HFFc6 (cell line): Measurements from ENCODE around the gene TMOD1. TPM values are rescaled to one million over a fixed set of nuclear protein-coding genes. Genes with fewer than 3 reads are reported as not detected.
"Not testable (repeated sequence)": the region's sequence is repeated elsewhere in the genome, so short reads cannot be mapped to it uniquely, and the experiment has no call there.

Experiments
- DNase-seq: peaks from one replicate; pipeline ENCODE4 v3.0.0-alpha.2; 2018
- H3K27ac Mint-ChIP-seq: 2 replicates; pipeline ENCODE4 v1.8.0; 2020; ENCODE audit warnings: mild to moderate bottlenecking, mixed read lengths
- H3K27me3 Mint-ChIP-seq: 2 replicates; pipeline ENCODE4 v1.8.0; 2021; ENCODE audit warnings: mild to moderate bottlenecking, moderate library complexity, mixed read lengths; ENCODE audit not compliant: insufficient read depth
- H3K36me3 Mint-ChIP-seq: 2 replicates; pipeline ENCODE4 v1.8.0; 2021; ENCODE audit warnings: low read depth, mixed read lengths
- H3K4me1 Mint-ChIP-seq: 2 replicates; pipeline ENCODE4 v1.8.0; 2020; ENCODE audit warnings: low read depth, mixed read lengths
- H3K4me3 Mint-ChIP-seq: 2 replicates; pipeline ENCODE4 v1.8.0; 2020; ENCODE audit warnings: mild to moderate bottlenecking, moderate library complexity, mixed read lengths
- H3K9me3 Mint-ChIP-seq: 2 replicates; pipeline ENCODE4 v1.8.0; 2020; ENCODE audit warnings: mild to moderate bottlenecking, mixed read lengths
- CTCF ChIP-seq: fragments of 200-600 bp; sonication (generic); IDR thresholded peaks from 2 replicates; pipeline ENCODE4 v1.5.0; 2021; ENCODE audit warnings: antibody characterized with exemption, mild to moderate bottlenecking
- total RNA-seq, 6 experiments: library from RNA; stranded (reverse); fragmentation: NEBNext Ultra II Directional; extraction: Animal tissue kit (Norgen Biotek cat#: 25700); gene quantifications; 2 replicates in 1 of 6; 3 replicates in 5 of 6; pipeline ENCODE4 v1.2.3, GENCODE V29; 2021

TMOD1 gene
- total RNA-seq, 6 experiments from 2014 or later, result 0.14 to 0.60 (median 0.57) TPM

- no peak overlapping the region for H3K4me3 Mint-ChIP-seq
- no peak overlapping the region for H3K27ac Mint-ChIP-seq
- peaks cover 6% of the 10 kb centered on the region; the same call in 1 of the 2 replicates for H3K4me1 Mint-ChIP-seq
- no peaks in the 10 kb centered on the region for H3K9me3 Mint-ChIP-seq
- H3K27me3 Mint-ChIP-seq, result peaks cover 29% of the 10 kb centered on the region
- no peaks in the 10 kb centered on the region for H3K36me3 Mint-ChIP-seq
- DNase-seq, result no peak
- TF ChIP-seq CTCF, result no peak
Measured at GRCh38 chr9:97575673-97576200, 74.3 kb downstream of the TMOD1 start.

GRCh38 chr9:97577051-97577450 is 75.6 kb downstream of the TMOD1 start:
- no peak overlapping the region for H3K27ac Mint-ChIP-seq
- H3K27me3 Mint-ChIP-seq, result peaks cover 27% of the 10 kb centered on the region
- no peak for DNase-seq
- H3K9me3 Mint-ChIP-seq, result no peaks in the 10 kb centered on the region
- H3K4me1 Mint-ChIP-seq, result peaks cover 6% of the 10 kb centered on the region; the same call in 1 of the 2 replicates
- H3K4me3 Mint-ChIP-seq, result no peak overlapping the region
- no peak for TF ChIP-seq CTCF
- H3K36me3 Mint-ChIP-seq, result no peaks in the 10 kb centered on the region

- H3K27ac Mint-ChIP-seq, result no peak overlapping the region
- H3K36me3 Mint-ChIP-seq, result no peaks in the 10 kb centered on the region
- no peak for TF ChIP-seq CTCF
- no peak overlapping the region for H3K4me3 Mint-ChIP-seq
- no peaks in the 10 kb centered on the region for H3K9me3 Mint-ChIP-seq
- DNase-seq, result no peak
- H3K27me3 Mint-ChIP-seq, result peaks cover 27% of the 10 kb centered on the region
- peaks cover 1% of the 10 kb centered on the region; the same call in 1 of the 2 replicates for H3K4me1 Mint-ChIP-seq
Measured at GRCh38 chr9:97578846-97579245, 77.4 kb downstream of the TMOD1 start.

GRCh38 chr9:97579914-97580313 is 78.4 kb downstream of the TMOD1 start:
- TF ChIP-seq CTCF, result no peak
- H3K4me1 Mint-ChIP-seq, result no peaks in the 10 kb centered on the region
- H3K4me3 Mint-ChIP-seq, result no peak overlapping the region
- H3K9me3 Mint-ChIP-seq, result no peaks in the 10 kb centered on the region
- H3K27ac Mint-ChIP-seq, result no peak overlapping the region
- H3K27me3 Mint-ChIP-seq, result peaks cover 27% of the 10 kb centered on the region
- H3K36me3 Mint-ChIP-seq, result no peaks in the 10 kb centered on the region
- no peak for DNase-seq

- peaks cover 21% of the 10 kb centered on the region for H3K27me3 Mint-ChIP-seq
- DNase-seq, H3K36me3 Mint-ChIP-seq, H3K4me3 Mint-ChIP-seq, H3K4me1 Mint-ChIP-seq, H3K27ac Mint-ChIP-seq, H3K9me3 Mint-ChIP-seq: not testable (repeated sequence)
Measured at GRCh38 chr9:97581590-97581989, 80.1 kb downstream of the TMOD1 start.

- not testable (repeated sequence) for H3K36me3 Mint-ChIP-seq, H3K27ac Mint-ChIP-seq, H3K27me3 Mint-ChIP-seq, H3K4me1 Mint-ChIP-seq, H3K9me3 Mint-ChIP-seq, DNase-seq, H3K4me3 Mint-ChIP-seq
Measured at GRCh38 chr9:97584778-97585177, 83.3 kb downstream of the TMOD1 start.

GRCh38 chr9:97586909-97587308 is 85.4 kb downstream of the TMOD1 start:
- not testable (repeated sequence) for H3K9me3 Mint-ChIP-seq, H3K27me3 Mint-ChIP-seq, DNase-seq, H3K27ac Mint-ChIP-seq, H3K36me3 Mint-ChIP-seq, H3K4me3 Mint-ChIP-seq, H3K4me1 Mint-ChIP-seq
